Right lung (tissue), 5 donors: ENCODE results near the gene ALDH9A1. TPM values are rescaled to one million over a fixed set of nuclear protein-coding genes. Genes with fewer than 3 reads are reported as not detected.
"Not testable (repeated sequence)": the region's sequence is repeated elsewhere in the genome, so short reads cannot be mapped to it uniquely, and the experiment has no call there.

Experiments
- DNase-seq, 2 donors: peaks; one replicate each; pipeline ENCODE4 v3.0.0-alpha.2; 2013
- polyA plus RNA-seq, 5 donors: library from polyadenylated mRNA; unstranded; fragments of 120-200 nt; gene quantifications; one replicate each; pipeline versions ENCODE4 v1.2.1 to v1.2.3, GENCODE V29; 2013; ENCODE audit warnings: inconsistent platforms in 1 of 5, low replicate concordance in 1 of 5; ENCODE audit not compliant: insufficient read length in 5 of 5, insufficient read depth in 1 of 5

ALDH9A1 gene
- polyA plus RNA-seq, 5 donors = 98.6 to 128 (median 112) TPM

DNA sequence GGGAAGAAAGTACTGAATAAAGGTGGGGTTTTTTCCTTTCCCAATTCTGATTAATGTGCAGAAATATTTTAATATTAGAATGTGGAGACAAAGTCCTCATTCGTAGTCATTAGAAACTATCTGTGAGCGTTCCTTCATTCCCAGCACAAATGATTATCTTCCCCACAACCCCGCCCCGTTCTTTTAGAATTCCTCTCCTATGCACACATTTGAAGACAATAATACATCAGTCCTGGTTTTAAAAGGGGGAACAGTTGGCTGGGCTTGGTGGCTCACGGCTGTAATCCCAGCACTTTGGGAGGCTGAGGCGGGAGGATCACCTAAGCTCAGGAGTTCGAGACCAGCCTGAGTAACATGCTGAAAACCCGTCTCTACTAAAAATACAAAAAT, 876 bp downstream of the ALDH9A1 start:
- DNase-seq = no peak

DNA sequence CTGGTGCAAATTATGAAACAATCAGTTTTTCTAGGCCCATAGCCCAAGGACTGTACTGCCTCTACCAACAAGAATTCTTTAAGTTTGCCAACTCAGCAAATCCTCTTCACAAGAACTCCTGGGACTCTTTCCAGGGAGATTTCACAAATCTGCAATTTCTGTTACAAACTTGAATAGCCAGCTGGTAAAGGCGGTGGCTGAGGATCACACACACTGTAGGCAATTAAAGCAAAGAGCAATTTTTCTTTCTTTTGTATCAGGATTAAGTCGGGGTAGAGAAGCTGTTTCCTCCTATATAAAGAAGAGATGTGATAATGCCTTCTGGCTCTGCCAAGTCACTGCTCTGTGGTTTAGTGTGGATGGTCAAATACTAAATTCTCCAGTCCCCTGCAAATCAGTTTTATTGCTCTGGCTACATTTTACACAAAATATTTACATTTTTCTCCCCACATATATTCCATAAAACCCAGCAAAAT, 1.7 kb downstream of the ALDH9A1 start:
- DNase-seq = peak; percentile 89 to 93

DNA sequence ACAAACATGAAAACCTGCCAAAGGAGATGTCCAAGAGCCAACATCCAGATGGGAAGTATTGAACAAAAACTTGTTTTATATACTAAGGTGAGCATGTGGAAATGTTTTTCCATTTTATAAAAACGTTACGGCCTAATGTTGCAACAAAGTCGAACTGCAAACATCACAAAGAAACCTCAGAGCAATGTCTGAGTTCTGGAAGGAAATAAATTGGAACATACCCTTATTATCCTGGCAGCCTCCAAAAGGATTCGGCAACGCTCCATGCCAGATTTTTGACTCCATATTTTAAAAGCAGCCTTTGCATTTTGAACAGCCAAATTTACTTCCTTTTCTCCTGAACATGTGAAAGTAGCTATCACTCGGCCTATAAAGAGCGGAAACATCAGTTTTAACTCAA, 3.3 kb downstream of the ALDH9A1 start:
- DNase-seq = no peak

DNA sequence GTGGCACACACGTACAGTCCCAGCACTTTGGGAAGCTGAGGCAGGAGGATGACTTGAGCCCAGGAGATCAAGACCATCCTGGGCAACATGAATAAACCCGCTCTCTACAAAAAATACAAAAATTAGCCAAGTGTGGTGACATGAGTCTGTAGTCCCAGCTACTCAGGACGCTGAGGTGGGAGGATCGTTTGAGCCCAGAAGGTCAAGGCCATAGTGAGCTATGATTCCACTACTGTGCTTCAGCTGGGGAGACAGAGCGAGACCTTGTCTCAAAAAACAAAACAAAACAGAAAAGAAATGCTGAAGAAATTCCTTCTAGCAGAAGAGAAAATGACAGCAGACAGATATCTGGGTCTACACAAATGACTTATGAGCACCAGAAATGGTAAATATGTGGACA, 10.3 kb downstream of the ALDH9A1 start:
- no peak for DNase-seq

DNA sequence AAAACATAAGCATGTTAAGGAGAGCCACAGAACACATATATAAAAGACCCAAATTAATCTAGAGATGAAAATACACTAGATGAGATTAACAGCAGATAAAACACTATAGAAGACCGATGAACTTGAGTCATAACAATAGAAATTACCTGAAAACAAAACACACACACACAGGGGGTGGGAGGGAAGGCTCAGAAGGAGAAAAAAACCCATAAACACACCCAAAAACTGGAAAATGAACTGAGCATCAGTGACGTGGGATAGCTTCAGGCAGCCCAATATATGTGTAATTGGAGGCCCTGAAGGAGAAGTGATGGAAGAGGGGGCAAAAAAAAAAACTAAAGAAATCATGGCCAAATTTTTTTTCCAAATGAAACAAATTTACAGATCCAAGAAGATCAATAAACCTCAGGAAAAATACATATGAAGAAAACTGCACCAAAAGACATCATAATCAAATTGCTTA, 11.4 kb downstream of the ALDH9A1 start:
- DNase-seq = no peak

DNA sequence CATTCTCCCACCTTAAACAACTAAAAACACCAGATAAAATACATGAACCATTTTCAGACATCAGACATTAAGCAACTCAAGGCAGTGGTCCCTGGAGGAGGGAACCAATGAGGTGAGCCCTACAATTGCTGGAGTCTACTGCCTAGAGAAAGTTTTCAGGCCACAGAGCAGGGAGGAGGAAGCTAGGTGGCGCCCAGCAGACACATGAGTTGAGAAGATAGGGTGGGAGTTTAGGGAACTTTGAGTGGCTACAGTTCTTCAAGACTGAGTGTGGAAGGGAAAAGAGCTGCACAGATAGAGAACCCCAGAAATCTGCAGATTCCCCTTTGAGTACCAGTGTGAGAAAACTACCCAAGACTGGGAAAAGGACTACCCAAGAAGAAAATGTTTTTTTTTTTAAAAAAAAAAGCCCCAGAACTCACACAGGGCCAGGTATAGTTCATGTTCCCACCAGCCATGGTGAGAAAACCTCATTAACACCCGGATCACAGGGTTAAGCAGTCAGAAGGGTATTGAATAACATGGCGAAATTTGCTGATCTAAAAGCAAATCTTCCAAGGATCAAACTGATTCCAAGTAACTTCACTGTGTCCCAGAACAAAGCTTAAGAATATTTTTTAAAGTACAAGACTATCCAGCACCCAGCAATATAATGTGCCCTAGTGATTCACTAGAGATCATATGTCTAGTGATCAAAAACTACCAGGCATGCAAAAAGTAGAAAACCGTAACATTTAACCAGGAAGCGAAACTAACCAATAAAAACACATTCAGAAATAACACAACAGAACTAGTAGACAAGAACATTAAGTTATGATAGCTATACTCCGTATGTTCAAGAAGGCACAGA, 12.0 kb downstream of the ALDH9A1 start:
- no peak for DNase-seq

DNA sequence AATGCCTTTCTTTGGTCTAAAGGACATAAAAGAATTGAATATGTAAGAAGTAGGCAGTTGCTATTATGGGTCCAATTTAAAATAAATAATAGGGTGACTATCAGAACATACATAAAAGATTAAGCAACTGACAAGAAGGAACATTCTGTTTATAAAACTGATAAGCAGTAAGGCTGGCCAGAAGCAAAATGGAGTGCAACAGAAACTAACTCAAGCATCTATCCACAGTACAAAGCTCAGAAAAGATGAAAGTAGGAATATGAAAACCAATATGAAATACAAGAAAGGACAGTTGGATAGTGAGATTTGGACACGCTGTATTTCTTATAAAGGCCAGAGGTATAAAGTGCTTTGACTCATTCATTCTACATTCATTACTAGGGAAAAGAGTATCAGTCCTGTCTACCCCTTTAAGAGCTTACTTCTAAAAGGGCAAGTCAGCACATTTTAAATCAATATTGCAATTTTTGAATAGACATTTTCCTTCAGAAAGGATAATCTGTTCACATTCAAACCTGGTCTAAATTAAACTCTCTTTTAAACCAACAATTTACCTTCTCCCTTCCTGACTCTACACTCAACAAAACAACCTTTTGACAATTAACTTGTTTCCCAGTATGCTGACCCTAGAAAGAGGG, 14.4 kb downstream of the ALDH9A1 start:
- DNase-seq = no peak

DNA sequence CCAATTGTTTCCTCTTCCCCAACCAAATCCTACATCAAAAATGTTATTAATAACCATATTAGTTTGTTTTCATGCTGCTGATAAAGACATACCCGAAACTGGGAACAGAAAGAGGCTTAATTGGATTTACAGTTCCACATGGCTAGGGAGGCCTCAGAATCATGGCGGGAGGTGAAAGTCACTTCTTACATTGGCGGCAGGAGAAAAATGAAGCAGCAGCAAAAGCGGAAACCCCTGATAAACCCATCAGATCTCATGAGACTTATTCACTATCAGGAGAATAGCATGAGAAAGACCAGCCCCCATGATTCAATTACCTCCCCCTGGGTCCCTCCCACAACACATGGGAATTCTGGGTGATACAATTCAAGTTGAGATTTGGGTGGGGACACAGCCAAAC, 17.6 kb downstream of the ALDH9A1 start:
- not testable (repeated sequence) for DNase-seq

DNA sequence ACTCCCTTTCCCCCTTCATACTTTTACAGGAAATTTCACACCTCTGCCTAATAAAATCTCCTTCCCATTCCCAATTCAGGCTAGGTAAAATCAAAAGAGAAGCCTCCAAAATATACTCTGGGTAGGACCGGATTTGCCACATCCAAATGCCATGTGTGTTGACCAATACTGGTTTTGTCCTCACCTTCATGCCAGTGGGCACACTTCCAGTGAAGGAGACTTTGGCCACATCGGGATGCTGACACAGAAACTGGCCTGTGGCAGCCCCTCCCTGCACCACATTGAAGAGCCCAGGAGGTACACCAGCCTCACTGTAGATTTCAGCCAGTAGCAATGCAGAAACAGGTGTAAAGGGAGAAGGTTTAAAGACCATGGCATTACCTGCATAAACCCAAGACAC, 18.1 kb downstream of the ALDH9A1 start:
- DNase-seq = no peak

DNA sequence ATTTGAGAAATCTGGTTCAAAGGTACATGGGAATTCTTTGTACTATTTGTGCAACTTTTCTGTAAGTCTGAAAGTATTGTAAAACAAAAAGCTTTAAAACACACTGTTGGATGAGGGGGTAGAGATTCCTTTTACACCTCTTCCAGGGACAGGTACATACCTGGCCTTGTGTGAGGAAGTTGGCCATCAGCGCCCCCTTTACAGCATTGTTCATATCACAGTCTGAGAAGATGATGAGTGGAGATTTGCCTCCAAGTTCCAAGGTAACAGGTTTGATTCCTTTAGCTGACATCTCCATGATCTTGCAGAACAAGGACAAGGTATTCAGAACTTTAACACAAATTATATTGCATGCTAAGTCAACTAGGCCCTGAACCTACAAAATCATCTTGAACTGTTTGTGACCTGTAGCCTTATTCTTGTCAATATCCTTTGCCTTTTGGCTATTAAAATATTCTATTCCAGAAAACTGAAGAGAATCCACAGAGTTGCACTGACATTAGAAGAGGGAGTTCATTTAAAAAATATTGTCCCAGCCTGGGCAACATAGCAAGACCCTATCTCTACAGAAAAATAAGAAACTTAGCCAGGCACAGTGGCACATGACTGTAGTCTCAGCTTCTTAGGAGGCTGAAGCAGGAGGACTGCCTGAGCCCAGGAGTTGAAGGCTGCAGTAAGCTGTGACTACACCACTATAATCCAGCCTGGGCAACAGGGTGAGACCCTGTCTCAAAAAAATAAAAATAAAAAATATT, 18.9 kb downstream of the ALDH9A1 start:
- no peak for DNase-seq

DNA sequence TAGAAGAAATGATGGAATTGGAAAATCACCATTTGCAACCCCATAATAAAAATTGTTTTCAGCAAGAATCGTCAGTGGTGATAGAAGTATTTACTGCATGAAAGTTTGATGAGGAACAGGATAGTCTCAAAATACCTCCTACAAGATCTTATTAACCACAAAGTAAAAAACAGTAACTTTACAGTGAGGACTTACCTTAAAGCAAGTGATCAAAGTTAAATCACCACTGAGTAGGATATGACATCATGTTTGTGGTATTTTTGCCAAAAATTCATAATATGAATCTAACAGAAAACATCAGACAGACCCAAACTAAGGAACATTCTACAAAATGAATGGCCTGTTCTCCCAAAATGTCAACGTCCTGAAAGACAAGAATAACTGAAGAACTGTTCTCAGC, 19.9 kb downstream of the ALDH9A1 start:
- no peak for DNase-seq

DNA sequence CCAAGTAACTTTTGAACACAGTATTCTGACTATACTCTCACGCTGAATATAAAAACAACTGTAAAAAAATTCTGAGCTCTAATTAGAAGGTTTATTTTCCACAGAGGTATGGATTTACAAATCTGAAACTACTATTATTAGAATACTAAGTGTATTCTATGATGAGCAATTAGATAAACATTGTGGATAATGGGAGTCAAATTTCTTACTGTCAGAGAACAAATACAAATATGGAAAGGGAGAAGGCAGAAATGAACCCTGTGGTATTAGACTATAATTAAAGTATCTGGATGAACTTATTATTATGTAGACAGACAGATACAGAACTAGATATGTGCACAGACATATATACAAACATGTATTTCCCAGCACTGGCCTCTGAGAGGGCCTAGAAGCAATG, 22.6 kb downstream of the ALDH9A1 start:
- DNase-seq = no peak

DNA sequence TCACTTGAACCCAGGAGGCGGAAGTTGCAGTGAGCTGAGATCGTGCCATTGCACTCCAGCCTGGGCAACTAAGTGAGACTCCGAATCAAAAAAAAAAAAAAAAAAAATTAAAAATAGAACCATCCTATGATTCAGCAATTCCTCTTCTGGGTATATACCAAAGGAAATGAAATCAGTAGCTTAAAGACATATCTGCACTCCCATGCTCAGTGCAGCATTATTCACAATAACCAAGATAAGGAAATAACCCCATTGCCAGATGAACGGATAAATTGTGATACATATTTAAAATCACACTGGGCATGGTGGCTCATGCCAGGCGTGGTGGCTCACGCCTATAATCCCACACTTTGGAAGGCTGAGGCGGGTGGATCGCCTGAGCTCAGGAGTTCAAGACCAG, 23.8 kb downstream of the ALDH9A1 start:
- DNase-seq = no peak

DNA sequence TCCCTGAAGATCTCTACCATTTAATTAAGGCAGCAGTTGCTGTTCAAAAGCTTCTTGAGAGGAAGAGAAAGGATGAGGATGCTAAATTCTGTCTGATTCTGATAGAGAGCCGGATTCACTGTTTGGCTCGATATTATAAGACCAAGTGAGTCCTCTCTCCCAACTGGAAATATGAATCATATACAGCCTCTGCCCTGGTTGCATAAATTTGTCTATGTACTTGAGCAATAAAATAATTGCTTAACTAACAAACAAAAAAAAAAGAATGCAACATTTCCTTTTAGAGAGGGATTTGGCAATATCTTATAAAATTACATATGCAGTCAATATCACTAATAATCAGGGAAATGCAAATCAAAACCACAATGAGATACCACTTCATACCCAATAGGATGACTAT, 26.8 kb downstream of the ALDH9A1 start:
- DNase-seq = no peak

DNA sequence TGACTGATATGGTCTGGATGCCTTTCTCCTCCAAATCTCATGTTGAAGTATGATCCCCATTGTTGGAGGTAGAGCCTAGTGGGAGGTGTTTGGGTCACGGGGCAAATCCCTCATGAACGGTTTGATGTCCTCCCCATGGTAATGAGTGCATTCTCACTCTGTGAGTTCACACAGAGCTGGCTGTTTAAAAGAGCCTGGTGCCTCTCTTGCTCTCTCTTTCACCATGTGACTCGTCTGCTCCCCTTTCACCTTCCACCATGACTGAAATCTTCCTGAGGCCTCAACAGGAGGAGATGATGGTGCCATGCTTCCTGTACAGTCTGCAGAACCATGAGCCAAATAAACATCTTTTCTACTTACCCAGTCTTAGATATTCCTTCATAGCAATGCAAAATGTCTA, 30.2 kb downstream of the ALDH9A1 start:
- no peak for DNase-seq

DNA sequence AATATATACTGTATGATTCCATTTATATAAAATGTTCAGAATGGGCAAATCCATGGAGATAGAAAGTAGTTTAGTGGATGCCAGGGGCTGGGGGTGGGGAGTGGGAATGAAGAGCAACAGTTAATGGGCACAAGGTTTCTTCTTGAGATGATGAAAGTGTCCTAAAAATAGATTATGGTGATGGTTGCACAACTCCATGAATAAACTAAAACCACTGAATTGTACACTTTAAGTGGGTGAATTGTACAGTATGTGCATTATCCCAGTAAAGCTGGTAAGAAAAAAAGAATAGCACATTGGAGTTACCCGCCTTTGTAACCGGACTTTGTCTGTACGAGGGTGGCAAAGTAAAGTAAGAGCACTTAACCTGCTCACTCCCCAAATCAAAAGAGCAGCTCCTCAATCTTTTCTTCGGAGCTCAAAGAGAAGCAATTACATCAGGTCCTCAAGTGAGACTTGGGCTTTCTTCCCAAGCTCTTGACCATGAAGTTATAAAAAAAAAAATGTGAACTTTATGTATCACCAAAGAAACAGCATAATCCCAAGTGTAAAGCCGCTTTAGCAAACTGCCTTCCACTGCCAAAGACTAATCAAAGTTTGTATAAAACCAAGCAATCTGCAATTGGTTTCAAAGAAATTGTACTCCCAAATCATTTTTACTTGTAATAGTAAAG, 32.1 kb downstream of the ALDH9A1 start:
- DNase-seq = peak in 1 of 2 donors; percentile 32

DNA sequence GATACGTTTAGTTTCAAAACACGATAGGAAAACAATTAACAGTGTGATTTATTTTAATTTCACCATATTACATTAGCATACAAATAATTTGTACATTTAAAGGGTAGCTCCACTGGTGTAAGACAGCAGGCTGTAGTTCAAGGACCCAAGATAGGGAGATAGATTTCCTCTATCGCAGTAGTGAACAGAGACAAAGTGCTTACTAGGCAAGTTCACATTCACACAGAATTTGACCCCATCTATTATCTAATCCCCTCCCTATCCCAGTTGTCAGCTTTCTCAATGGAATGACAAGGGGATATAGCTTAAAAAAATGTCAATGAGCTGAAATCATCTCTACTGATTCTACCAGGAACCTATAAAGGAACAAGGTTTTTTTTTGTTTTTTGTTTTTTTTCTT, 36.2 kb downstream of the ALDH9A1 start:
- DNase-seq = no peak

DNA sequence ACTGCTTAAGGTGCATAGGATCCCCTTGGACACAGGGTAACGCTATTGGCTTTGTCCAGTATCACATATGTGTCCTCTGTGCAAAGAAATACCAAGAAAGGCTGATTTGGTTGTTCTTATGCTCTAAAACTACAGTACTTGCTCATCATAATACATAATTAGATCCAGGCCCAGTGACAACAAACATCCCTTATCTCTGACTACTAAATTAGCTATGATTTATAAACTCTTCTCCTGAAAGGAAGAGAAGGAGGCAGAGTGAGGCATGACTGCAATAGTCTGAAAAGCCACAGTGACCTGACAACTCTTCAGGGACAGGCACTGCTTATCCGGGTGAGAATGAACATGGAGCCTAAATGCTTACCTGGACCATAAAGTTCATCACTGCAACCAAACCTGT, 36.7 kb downstream of the ALDH9A1 start:
- DNase-seq = no peak

DNA sequence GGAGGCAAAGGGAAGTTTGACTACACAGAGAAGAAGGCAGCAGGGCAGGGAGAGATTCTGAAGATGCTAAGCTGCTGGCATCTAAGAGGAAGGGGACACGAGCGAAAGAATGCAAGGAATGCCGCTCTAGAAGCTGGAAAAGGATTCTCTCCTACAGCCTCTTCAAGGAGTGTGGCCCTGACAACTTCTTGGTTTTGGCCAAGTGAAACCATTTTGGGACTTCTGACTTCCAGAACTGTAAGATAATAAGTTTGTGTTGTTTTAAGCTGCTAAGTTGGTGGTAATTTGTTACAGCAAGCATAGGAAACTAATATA, 38.8 kb downstream of the ALDH9A1 start:
- no peak for DNase-seq

DNA sequence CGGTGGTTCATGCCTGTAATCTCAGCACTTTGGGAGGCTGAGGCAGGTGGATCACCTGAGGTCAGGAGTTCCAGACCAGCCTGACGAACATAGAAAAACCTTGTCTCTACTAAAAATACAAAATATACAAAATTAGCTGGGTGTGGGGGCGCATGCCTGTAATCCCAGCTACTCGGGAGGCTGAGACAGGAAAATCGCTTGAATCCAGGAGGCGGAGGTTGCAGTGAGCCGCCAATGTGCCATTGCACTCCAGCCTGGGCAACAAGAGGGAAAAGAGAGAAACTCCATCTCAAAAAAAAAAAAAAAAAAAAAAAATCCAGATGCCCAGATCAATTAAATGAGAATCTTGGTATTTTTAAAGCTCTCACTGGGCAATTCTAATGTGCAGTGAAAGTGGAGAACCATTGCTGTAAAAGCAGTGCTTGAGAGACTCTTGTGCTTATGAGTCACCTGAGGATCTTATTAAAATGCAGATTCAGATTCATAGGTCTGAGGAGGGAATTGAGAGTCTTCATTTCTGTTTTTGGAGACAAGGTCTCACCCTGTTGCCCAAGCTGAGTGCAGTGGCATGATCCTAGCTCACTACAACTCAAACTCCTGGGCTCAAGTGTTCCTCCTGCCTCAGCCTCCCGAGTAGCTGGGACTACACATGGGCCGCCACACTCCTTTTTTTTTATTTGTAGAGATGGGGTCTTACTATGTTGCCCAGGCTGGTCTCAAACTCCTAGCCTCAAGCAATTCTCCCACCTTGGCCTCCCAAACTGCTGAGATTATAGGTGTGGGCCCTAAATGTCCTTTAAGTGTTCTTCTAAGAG, 39.4 kb downstream of the ALDH9A1 start:
- DNase-seq = not testable (repeated sequence)

DNA sequence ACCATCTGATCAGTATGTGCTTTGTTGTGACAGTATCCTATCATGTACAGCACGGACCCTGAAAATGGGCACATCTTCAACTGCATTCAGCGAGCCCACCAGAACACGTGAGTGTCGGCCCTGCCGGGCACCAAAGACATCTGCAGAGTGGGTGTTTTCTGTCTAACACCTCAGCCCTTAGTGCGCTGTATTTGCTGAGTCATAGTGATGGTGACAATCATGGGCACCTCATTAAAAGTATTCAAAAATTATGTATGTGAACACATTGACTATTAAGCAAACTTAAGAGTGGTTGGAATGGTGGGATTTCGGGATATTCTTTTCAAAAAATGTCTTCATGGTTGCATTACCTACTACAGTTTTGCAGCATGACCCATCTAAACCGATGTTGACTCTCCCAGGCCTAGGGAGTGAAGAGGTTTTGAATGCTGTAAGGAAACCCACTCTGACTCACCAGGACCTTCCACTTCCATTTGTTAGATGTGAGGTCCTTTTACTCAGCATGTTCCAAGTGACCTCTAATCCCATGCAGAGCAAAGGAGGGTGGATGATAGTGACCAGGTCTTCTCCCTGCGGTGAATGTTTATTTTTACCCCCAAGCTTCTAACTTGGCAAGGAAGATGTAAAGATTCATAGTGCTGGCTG, 47.3 kb downstream of the ALDH9A1 start:
- no peak for DNase-seq
